ENCODE results near the gene SPINK7. TPM values are rescaled to one million over a fixed set of nuclear protein-coding genes. Genes with fewer than 3 reads are reported as not detected.

SPINK7 gene
- total RNA-seq, 1 donor from 2014 or later = not detected

Other genes with a start within 250 kb of the SPINK7 start
- not detected in 2 replicates for gene SPINK5, start 248.4 kb upstream of the SPINK7 start, total RNA-seq
- gene SPINK14, start 143.9 kb upstream of the SPINK7 start, total RNA-seq = not detected in 2 replicates
- not detected in 2 replicates for gene SPINK6, start 109.4 kb upstream of the SPINK7 start, total RNA-seq
- gene MARCOL, start 73.9 kb upstream of the SPINK7 start, total RNA-seq = not detected in 2 replicates
- not detected in 2 replicates for gene SPINK13, start 43.6 kb upstream of the SPINK7 start, total RNA-seq
- not detected in 2 replicates for gene SPINK9, start 23.1 kb downstream of the SPINK7 start, total RNA-seq
- gene FBXO38, start 71.5 kb downstream of the SPINK7 start, total RNA-seq = 57.3 and 62.9 TPM in 2 replicates

Data from activated CD4-positive, alpha-beta T cell treated with anti-CD3 and anti-CD28 coated beads, Interleukin-2, amount 10 ng/mL, durations not matched to agents 24 days and 14 days (primary cell).